HG03457 (cell line): ENCODE results near the gene POTEF.
A peak's percentile ranks its signal among the peaks of the same experiment; 100 is the strongest.
"Not testable (repeated sequence)": the region's sequence is repeated elsewhere in the genome, so short reads cannot be mapped to it uniquely, and the experiment has no call there.

Source experiments
- ATAC-seq: cut with Tn5 transposase; IDR thresholded peaks from one replicate; pipeline ENCODE4 v1.9.1; 2021; ENCODE audit warnings: moderate number of reproducible peaks; ENCODE audit not compliant: unreplicated experiment

Gene POTEF

GRCh38 chr2:130129120-130129829 lies at the start of gene POTEF:
POTEF (minus strand) TSS chr2:130129222; CDS start chr2:130120515, 8,707 bp downstream.
- ATAC-seq = not testable (repeated sequence)

DNA sequence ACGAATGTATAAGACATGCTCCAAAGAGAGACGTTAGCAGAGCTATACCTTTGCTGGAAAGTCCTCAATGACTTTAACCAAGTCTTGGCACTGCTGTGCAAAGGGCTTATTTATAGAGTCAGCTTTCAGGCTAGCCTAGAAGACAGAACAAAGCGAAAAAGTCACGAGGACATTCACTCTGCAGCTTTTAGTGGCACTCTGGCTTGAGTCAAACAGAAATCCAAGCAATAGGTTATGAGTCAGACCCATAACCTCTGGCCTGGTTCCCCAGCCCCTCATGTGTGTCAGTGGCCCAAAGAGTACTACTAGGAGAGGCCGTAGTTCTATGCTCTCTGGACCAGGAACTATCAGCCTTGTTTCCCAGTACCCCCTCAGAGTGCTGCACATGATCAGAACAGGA lies 45.8 kb upstream of the POTEF start:
- ATAC-seq = not testable (repeated sequence)

- ATAC-seq = no peak
Observed at GRCh38 chr2:130169896-130170295, 40.9 kb upstream of the POTEF start.

DNA sequence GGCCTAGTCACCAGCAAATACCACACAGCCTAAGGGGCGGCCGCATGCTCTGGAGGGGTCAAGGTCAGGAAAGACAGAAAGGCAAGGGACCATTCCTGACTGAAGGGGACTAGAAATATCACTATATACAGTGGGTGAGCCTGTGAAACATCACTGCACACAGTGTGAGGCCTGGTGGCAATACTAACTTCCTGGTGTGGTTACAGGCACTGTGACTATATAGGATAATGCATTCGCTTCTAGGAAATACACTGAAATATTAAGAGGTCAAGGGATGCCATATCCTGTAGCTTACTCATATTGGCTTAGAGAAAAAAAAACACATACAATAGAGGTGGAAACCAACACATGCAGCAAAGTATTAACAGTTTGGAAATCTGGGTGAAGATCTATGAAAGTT lies 40.1 kb upstream of the POTEF start:
- not testable (repeated sequence) for ATAC-seq

- ATAC-seq = not testable (repeated sequence)
Observed at GRCh38 chr2:130166611-130167010, 37.6 kb upstream of the POTEF start.

GRCh38 chr2:130165293-130166016 lies 36.4 kb upstream of the POTEF start:
- no peak for ATAC-seq

GRCh38 chr2:130162968-130163367 lies 33.9 kb upstream of the POTEF start:
- no peak for ATAC-seq

GRCh38 chr2:130162486-130162885 lies 33.5 kb upstream of the POTEF start:
- not testable (repeated sequence) for ATAC-seq

DNA sequence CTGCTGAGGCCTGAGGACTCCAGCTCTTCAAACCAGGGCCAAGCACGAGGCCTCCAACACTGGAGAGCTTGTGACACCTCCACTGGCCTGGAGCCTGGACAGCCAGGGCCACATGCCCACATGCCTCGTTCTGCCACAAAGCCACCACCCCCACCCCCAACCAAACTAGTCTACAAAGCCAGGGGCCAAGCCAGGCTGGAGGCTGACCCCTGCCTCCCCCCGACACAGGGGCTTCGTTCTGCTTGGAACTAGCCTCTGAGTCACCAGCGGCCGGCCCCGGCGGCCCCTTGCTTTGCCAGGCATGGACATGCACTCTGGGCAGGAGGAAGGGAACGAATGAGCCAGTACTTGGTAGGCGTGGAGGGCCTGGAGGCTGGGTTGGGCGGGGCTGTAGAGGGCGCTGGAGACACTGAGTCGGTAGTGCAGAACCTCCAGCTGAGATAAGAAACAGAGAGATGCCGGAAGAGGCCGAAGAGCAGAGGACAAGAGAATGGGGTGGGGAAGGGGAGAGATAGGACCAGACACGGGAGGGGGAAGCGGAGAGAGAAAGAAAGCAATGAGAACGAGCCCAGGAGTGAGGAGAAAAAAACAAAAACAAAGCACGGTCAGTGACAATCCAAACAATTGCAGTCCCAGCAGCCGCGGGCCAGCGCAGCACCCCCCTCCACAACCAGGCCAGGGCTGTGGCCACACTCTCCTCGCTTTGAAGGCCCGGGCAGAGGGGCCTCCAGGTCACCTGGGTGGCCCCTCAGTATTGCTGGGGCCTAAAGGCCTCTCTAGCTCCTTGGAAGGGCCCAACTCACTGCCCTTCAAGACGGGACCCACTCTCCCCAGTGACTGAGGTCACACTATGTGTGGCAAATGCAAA lies 32.0 kb upstream of the POTEF start:
- ATAC-seq = not testable (repeated sequence)

DNA sequence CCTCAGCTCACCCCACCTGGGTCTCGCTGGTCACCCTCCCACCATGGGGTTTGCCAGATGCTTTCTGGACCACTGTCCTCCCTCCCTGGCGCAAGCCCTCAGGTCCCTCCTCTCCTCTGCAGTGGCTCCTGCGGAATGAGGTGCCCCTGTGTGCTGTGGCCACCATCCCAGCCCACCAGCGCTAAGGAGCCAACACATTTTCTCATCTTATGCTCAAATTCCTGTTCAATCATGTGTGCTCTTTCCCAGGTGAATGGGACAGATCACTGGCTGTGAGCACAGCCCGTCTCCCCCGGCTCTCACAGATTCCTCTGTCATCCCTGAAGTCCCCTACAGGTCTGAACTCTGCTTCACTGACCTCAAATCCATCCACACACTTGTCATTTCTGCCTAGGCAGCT lies 31.1 kb upstream of the POTEF start:
- ATAC-seq = no peak

- not testable (repeated sequence) for ATAC-seq
Observed at GRCh38 chr2:130159376-130159775, 30.4 kb upstream of the POTEF start.

- no peak for ATAC-seq
Observed at GRCh38 chr2:130158631-130159030, 29.6 kb upstream of the POTEF start.

DNA sequence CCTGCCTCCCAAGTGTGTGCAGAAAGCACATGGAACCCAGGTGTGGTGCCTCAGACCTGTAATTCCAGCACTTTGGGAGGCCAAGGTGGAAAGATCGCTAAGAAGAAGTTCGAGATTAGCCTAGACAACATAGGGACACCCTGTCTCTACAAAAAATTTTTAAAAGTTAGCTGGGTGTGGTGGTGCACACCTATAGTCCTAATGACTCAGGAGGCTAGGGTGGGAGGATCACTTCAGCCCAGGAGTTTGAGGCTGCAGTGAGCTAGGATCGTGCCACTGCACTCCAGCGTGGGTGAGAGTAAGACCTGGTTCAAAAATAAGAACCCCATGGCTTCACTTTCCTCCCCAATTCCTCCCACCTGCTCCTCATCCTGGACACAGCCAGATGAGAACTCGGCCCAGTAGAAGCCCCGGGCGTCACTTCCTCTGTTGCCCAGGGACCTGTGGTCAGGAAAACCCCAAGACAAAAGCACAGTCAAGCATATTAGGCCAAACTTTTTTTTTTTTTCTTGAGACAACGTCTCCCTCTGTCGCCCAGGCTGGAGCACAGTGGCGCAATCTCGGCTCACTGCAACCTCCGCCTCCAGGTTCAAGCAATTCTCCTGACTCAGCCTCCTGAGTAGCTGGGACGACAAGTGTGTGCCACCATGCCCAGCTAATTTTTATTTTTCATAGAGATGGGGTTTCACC lies 28.9 kb upstream of the POTEF start:
- ATAC-seq = peak; percentile 85

DNA sequence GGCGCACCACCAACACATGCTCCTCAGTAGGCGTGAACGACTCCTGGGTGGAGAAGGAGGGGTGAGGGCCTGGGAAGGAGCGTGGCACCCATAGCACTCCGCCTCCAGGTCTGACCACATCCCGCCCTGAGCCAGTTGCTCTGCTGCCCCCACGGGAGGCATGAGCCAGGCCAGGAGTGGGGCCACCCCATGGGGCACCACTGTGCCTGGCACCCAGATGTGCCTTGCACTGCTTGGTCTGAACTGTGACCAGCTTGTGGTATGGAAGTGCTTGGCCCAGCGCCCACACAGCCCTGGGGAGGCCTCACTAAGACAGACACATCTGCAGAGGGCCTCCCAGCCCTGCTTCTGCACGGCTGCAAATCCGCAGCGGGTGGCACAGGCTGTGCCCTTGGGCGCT lies 28.3 kb upstream of the POTEF start:
- peak; percentile 34 for ATAC-seq

DNA sequence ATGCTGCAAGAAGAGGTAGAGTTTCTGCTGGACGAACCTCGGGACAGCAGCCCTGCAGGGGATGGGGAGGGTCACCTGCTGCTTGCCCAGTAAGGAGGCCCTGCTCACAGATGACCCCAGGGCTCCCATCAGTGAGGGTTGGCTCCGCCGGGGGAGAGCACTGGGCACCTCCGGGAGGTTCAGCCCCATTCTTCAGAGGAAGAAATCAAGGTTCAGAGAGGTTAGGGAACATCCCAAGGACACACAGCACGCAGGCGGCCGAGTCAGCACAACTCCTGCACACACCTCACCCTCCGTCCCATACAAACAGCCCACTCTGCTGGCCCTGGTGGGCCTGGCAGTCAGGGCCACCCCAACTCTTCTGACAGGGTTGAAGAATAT lies 27.6 kb upstream of the POTEF start:
- ATAC-seq = no peak

- not testable (repeated sequence) for ATAC-seq
Observed at GRCh38 chr2:130155956-130156623, 27.1 kb upstream of the POTEF start.

DNA sequence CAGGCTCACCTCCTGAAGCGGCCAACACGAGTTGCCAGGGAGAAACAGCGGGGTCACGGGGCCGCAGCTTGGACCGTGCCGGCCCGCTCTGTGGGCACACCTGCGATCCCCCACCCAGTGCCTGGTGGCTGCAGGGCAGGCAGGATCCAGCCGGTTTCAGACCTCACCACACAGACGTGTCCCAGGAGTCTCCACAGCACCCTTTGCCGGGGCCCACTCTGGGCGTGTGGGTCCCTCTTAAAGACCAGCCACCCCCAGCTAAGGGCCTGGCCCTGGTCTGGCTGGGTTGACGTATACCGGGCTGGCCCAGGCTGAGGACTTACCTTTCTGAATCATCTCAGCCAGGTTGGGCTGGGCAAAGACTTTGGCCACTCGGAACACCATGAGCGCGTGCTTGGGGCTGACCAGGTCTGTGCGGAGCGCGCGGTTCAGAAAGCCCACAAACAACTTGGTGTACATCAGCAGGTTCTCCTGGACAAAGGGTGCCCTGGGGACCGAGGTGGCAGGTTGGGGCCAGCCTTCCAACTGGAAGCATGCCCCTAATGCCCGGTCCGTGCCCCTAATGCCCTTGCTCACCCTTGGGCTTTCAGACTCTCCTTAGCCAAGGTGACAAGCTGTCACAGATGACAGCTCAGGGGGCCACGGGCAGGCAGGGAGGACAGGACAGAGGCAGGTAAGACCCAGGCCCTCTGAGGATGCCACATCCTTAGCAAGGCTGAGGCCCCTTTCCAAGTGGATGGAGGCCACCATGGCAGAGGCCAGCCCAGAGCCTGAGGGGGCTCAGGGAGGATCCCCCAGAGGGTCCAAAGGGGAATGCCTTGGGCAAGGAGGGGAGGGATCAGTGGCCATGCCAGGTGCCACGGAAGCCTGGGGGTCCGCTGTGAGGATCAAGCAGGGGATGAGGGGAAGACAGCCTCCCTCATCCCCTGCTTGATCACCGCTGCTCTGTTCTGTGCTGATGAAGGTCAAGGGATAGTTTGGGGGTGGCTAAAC lies 26.0 kb upstream of the POTEF start:
- no peak for ATAC-seq

DNA sequence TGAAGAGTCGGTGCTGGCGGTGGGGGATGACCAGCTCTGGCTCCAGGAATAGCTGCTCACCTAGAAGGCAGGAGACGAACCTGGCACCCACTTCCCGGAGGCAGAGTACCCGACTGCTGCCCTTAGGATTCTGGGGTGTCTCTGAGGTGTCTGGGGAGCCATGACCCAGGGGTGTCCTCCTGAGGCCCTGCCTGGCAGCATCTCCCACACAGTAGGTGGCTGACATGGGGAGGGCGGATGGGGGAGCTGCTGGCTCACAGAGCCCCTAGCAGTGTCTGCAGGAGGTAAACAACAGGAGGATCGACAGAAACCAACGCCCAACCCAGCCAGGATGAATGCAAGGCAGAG lies 25.4 kb upstream of the POTEF start:
- not testable (repeated sequence) for ATAC-seq

- not testable (repeated sequence) for ATAC-seq
Observed at GRCh38 chr2:130153721-130154422, 24.9 kb upstream of the POTEF start.
